ENCODE measurements around the gene TLR9.

Gene TLR9

DNA sequence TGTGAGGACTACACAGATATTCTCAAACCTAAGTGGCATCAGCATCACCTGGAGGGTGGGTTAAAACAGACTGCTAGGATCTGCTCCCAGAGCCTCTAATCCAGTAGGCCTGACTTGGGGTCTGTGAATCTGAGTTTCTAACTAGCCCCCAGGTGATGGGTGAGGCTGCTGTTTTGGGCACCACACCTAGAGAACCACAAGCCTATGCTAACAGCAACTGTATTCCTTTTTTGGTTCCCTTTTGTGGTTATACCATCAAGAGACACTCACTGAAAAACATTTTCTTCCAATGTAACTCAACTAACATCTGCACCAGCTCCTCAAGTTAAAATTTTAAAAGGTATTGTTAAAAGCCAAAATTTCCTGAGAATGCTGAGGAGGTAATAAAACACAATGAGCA, 37.0 kb upstream of the TLR9 start:
- H4K20me1 ChIP-seq (ENCODE audit: insufficient read depth): no peaks in the 10 kb centered on the region
- TF ChIP-seq, protein P1, sequence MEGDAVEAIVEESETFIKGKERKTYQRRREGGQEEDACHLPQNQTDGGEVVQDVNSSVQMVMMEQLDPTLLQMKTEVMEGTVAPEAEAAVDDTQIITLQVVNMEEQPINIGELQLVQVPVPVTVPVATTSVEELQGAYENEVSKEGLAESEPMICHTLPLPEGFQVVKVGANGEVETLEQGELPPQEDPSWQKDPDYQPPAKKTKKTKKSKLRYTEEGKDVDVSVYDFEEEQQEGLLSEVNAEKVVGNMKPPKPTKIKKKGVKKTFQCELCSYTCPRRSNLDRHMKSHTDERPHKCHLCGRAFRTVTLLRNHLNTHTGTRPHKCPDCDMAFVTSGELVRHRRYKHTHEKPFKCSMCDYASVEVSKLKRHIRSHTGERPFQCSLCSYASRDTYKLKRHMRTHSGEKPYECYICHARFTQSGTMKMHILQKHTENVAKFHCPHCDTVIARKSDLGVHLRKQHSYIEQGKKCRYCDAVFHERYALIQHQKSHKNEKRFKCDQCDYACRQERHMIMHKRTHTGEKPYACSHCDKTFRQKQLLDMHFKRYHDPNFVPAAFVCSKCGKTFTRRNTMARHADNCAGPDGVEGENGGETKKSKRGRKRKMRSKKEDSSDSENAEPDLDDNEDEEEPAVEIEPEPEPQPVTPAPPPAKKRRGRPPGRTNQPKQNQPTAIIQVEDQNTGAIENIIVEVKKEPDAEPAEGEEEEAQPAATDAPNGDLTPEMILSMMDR (conservative IDR thresholded peaks at IDR 0.05; ENCODE audit: low read depth, low read length): no peak
- H3K4me3 ChIP-seq (IDR thresholded peaks at IDR 0.05; ENCODE audit: insufficient read depth, low read depth, low read length): no peak overlapping the region
- H3K27ac ChIP-seq: no peak overlapping the region
- no peak overlapping the region for H3K9ac ChIP-seq
- H3K4me1 ChIP-seq (ENCODE audit: low read depth, poor library complexity, severe bottlenecking): peaks cover 47% of the 10 kb centered on the region
- no peak overlapping the region for H2AFZ ChIP-seq (ENCODE audit: low read depth)
- no peaks in the 10 kb centered on the region for H3K27me3 ChIP-seq (ENCODE audit: insufficient read depth, low read depth)
- peaks cover 26% of the 10 kb centered on the region; the same call in 1 of the 2 replicates for H3K79me2 ChIP-seq (ENCODE audit: insufficient read depth, low read depth)
- peaks cover 3% of the 10 kb centered on the region; the same call in 1 of the 2 replicates for H3K36me3 ChIP-seq (ENCODE audit: insufficient read depth)
- no peak overlapping the region for H3K4me2 ChIP-seq

- H3K79me2 ChIP-seq (ENCODE audit: insufficient read depth, low read depth): peaks cover 14% of the 10 kb centered on the region; the same call in 1 of the 2 replicates
- H3K4me3 ChIP-seq (IDR thresholded peaks at IDR 0.05; ENCODE audit: insufficient read depth, low read depth, low read length): no peak overlapping the region
- no peak overlapping the region for H3K9ac ChIP-seq
- H3K4me1 ChIP-seq (ENCODE audit: low read depth, poor library complexity, severe bottlenecking): peaks cover 58% of the 10 kb centered on the region
- no peak overlapping the region for H3K27ac ChIP-seq
- no peak overlapping the region for H2AFZ ChIP-seq (ENCODE audit: low read depth)
- H3K4me2 ChIP-seq: no peak overlapping the region
- TF ChIP-seq, protein P1 (conservative IDR thresholded peaks at IDR 0.05; ENCODE audit: low read depth, low read length): no peak
- peaks cover 6% of the 10 kb centered on the region; the same call in 1 of the 2 replicates for H3K36me3 ChIP-seq (ENCODE audit: insufficient read depth)
- no peaks in the 10 kb centered on the region for H4K20me1 ChIP-seq (ENCODE audit: insufficient read depth)
- H3K27me3 ChIP-seq (ENCODE audit: insufficient read depth, low read depth): no peaks in the 10 kb centered on the region
These were observed 34.0 kb upstream of the TLR9 start for GRCh38 chr3:52259448-52259847.

GRCh38 chr3:52259035-52259434, 33.6 kb upstream of the TLR9 start:
- Histone ChIP-seq H3K4me3 (IDR thresholded peaks at IDR 0.05; ENCODE audit: insufficient read depth, low read depth, low read length) (no peak overlapping the region), H3K27me3 (ENCODE audit: insufficient read depth, low read depth) (no peaks in the 10 kb centered on the region), H3K79me2 (ENCODE audit: insufficient read depth, low read depth) (peaks cover 14% of the 10 kb centered on the region; the same call in 1 of the 2 replicates), H3K4me2 (no peak overlapping the region), H4K20me1 (ENCODE audit: insufficient read depth) (no peaks in the 10 kb centered on the region), H3K36me3 (ENCODE audit: insufficient read depth) (peaks cover 6% of the 10 kb centered on the region; the same call in 1 of the 2 replicates), H2AFZ (ENCODE audit: low read depth) (no peak overlapping the region), H3K27ac (no peak overlapping the region), H3K4me1 (ENCODE audit: low read depth, poor library complexity, severe bottlenecking) (peaks cover 58% of the 10 kb centered on the region), H3K9ac (no peak overlapping the region)
- TF ChIP-seq, protein P1 (conservative IDR thresholded peaks at IDR 0.05; ENCODE audit: low read depth, low read length): no peak

- Histone ChIP-seq H3K27ac (no peak overlapping the region), H3K27me3 (ENCODE audit: insufficient read depth, low read depth) (no peaks in the 10 kb centered on the region), H3K9ac (no peak overlapping the region), H4K20me1 (ENCODE audit: insufficient read depth) (no peaks in the 10 kb centered on the region), H3K4me1 (ENCODE audit: low read depth, poor library complexity, severe bottlenecking) (peaks cover 58% of the 10 kb centered on the region), H3K4me3 (IDR thresholded peaks at IDR 0.05; ENCODE audit: insufficient read depth, low read depth, low read length) (no peak overlapping the region), H3K79me2 (ENCODE audit: insufficient read depth, low read depth) (peaks cover 3% of the 10 kb centered on the region; the same call in 1 of the 2 replicates), H3K4me2 (no peak overlapping the region), H2AFZ (ENCODE audit: low read depth) (no peak overlapping the region), H3K36me3 (ENCODE audit: insufficient read depth) (peaks cover 6% of the 10 kb centered on the region; the same call in 1 of the 2 replicates)
- TF ChIP-seq, protein P1 (conservative IDR thresholded peaks at IDR 0.05; ENCODE audit: low read depth, low read length): no peak
These were observed 32.5 kb upstream of the TLR9 start for GRCh38 chr3:52257911-52258310.

Data from KMS-11 (cell line).